Measurements from ENCODE around the gene PLA2G12A.

Gene PLA2G12A

DNA sequence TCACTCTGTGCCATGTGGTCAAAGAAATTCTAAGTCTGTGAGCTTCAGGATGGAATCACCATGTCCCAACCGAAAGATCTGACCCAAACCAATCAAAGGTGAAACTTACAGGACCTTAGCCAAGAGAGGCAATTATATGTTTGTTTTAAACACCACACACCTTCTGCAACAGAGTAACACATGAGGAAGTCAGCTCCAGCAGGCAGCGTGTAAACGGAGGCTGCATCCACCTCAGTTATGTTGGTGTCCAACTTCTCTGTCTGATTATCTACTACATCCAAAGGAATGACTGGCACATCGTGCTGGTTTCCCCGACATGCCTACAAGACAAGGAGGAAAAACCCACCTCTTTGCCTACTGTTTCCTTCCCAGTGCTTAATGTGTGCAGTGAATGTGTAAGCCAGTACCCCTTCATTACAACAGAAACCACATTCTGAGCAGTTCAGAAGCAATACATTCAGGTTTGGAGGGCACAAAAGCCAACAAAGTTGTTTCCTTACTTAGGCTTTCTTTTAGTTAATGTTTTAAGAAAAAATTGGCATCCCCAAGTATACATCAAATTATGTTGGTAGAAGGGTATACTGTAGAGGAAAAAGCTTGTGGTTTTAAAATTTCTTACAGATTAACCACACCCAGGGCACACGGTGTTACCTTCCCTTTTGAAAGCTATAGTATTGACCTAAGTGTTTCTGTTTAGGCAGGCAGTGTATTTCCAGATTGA is 39.0 kb downstream of the PLA2G12A start:
- peaks cover 4% of the 10 kb centered on the region; the same call in 1 of the 2 replicates for H4K20me1 ChIP-seq (ENCODE audit: insufficient read depth, low read length)
- 0 out of 2 replicates have a peak, but pooled peaks cover 3% of the 10 kb centered on the region for H3K79me2 ChIP-seq (ENCODE audit: insufficient read depth, low read length)
- ATAC-seq (ENCODE audit: insufficient read depth, low read depth) (peak; percentile 75), DNase-seq (no peak)
- H3K9me3 ChIP-seq (ENCODE audit: insufficient read depth, low read length, severe bottlenecking) = no peaks in the 10 kb centered on the region
- no peaks in the 10 kb centered on the region for H3K27me3 ChIP-seq (ENCODE audit: insufficient read depth, low read length, poor library complexity)
- H3K27ac ChIP-seq (ENCODE audit: low read length) = no peak overlapping the region
- no peaks in the 10 kb centered on the region for H3K4me1 ChIP-seq (ENCODE audit: insufficient read depth, low read length)
- no peak overlapping the region for H3K4me3 ChIP-seq (ENCODE audit: low read depth in 1 of 2, low read length in 2 of 2)
- TF ChIP-seq, protein P1, sequence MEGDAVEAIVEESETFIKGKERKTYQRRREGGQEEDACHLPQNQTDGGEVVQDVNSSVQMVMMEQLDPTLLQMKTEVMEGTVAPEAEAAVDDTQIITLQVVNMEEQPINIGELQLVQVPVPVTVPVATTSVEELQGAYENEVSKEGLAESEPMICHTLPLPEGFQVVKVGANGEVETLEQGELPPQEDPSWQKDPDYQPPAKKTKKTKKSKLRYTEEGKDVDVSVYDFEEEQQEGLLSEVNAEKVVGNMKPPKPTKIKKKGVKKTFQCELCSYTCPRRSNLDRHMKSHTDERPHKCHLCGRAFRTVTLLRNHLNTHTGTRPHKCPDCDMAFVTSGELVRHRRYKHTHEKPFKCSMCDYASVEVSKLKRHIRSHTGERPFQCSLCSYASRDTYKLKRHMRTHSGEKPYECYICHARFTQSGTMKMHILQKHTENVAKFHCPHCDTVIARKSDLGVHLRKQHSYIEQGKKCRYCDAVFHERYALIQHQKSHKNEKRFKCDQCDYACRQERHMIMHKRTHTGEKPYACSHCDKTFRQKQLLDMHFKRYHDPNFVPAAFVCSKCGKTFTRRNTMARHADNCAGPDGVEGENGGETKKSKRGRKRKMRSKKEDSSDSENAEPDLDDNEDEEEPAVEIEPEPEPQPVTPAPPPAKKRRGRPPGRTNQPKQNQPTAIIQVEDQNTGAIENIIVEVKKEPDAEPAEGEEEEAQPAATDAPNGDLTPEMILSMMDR (IDR thresholded peaks at IDR 0.05; ENCODE audit: borderline replicate concordance, extremely low read depth, low read length, poor library complexity, severe bottlenecking) = no peak
- TF ChIP-seq EZH2 (IDR thresholded peaks at IDR 0.05; ENCODE audit: borderline replicate concordance, low read depth, low read length, severe bottlenecking) = no peak
- no peak overlapping the region for H3K4me2 ChIP-seq (ENCODE audit: insufficient read depth, low read length)
- no peak overlapping the region for H3K9ac ChIP-seq (ENCODE audit: low read depth, low read length)
- no peak overlapping the region for H2AFZ ChIP-seq (ENCODE audit: low read depth, low read length)
- peaks cover 80% of the 10 kb centered on the region for H3K36me3 ChIP-seq (ENCODE audit: insufficient read depth, low read length)

DNA sequence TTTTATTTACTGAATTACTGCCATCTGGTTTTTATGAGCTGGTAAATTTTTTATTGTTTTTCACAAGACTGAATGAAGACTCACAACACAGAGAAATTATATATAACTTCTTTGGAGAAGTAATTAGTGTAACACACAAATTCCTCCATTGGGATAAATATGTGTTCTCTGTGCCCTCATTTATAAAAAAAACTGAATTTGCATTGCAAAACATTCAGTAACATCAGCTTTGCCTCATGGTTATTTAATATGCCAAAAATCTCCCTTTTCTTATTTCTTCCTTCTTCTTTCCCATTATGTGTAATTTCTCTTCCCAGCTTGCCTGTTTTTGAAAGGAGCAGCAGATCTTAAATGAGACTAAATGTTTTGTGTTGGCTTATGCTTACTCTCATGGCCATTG is 45.1 kb downstream of the PLA2G12A start:
- Histone ChIP-seq H3K4me2 (ENCODE audit: insufficient read depth, low read length) (no peak overlapping the region), H3K4me1 (ENCODE audit: insufficient read depth, low read length) (no peaks in the 10 kb centered on the region), H3K36me3 (ENCODE audit: insufficient read depth, low read length) (peaks cover 74% of the 10 kb centered on the region), H3K4me3 (ENCODE audit: low read depth in 1 of 2, low read length in 2 of 2) (no peak overlapping the region), H3K9ac (ENCODE audit: low read depth, low read length) (no peak overlapping the region), H3K27ac (ENCODE audit: low read length) (no peak overlapping the region), H2AFZ (ENCODE audit: low read depth, low read length) (no peak overlapping the region), H3K9me3 (ENCODE audit: insufficient read depth, low read length, severe bottlenecking) (no peaks in the 10 kb centered on the region), H3K27me3 (ENCODE audit: insufficient read depth, low read length, poor library complexity) (no peaks in the 10 kb centered on the region), H3K79me2 (ENCODE audit: insufficient read depth, low read length) (no peaks in the 10 kb centered on the region), H4K20me1 (ENCODE audit: insufficient read depth, low read length) (no peaks in the 10 kb centered on the region)
- DNase-seq (no peak), ATAC-seq (ENCODE audit: insufficient read depth, low read depth) (no peak)
- TF ChIP-seq EZH2 (IDR thresholded peaks at IDR 0.05; ENCODE audit: borderline replicate concordance, low read depth, low read length, severe bottlenecking) = no peak
- TF ChIP-seq, protein P1 (IDR thresholded peaks at IDR 0.05; ENCODE audit: borderline replicate concordance, extremely low read depth, low read length, poor library complexity, severe bottlenecking) = no peak

DNA sequence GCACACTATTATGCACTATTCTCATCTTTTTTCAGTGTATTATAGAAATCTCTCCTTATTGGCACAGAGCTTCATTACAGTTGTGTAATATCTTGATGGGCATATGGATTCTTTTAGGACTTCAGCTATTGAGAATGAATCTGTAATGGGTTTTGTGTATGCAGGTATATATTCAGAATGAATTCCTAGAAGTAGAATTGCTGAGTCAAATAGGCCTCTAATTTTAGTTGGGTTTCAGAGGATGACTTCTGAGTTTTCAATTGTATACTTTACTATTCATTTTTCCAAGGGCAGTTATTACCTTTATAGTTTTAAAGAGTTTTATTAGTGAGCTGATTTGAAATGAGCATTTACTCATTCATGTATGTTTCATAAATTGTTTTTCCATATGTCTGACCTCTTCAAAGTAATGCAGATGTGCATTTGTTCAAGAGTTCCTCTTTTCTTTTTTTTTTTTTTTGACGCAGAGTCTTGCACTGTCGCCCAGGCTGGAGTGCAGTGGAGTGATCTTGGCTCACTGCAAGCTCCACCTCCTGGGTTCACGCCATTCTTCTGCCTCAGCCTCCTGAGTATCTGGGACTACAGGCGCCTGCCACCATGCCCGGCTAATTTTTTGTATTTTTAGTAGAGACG is 46.1 kb downstream of the PLA2G12A start:
- H3K4me3 ChIP-seq (ENCODE audit: low read depth in 1 of 2, low read length in 2 of 2) = no peak overlapping the region
- no peak for ATAC-seq (ENCODE audit: insufficient read depth, low read depth)

More for the DNA sequence above, 46.1 kb downstream of the PLA2G12A start:
- TF ChIP-seq EZH2 (IDR thresholded peaks at IDR 0.05; ENCODE audit: borderline replicate concordance, low read depth, low read length, severe bottlenecking) = no peak
- TF ChIP-seq, protein P1 (IDR thresholded peaks at IDR 0.05; ENCODE audit: borderline replicate concordance, extremely low read depth, low read length, poor library complexity, severe bottlenecking) = no peak
- H3K79me2 ChIP-seq (ENCODE audit: insufficient read depth, low read length) = no peaks in the 10 kb centered on the region
- no peaks in the 10 kb centered on the region for H3K4me1 ChIP-seq (ENCODE audit: insufficient read depth, low read length)
- no peaks in the 10 kb centered on the region for H3K27me3 ChIP-seq (ENCODE audit: insufficient read depth, low read length, poor library complexity)
- H3K36me3 ChIP-seq (ENCODE audit: insufficient read depth, low read length) = peaks cover 67% of the 10 kb centered on the region
- no peaks in the 10 kb centered on the region for H3K9me3 ChIP-seq (ENCODE audit: insufficient read depth, low read length, severe bottlenecking)
- H3K27ac ChIP-seq (ENCODE audit: low read length) = no peak overlapping the region
- H3K4me2 ChIP-seq (ENCODE audit: insufficient read depth, low read length) = no peak overlapping the region
- H3K9ac ChIP-seq (ENCODE audit: low read depth, low read length) = no peak overlapping the region
- no peak for DNase-seq
- no peak overlapping the region for H2AFZ ChIP-seq (ENCODE audit: low read depth, low read length)
- H4K20me1 ChIP-seq (ENCODE audit: insufficient read depth, low read length) = no peaks in the 10 kb centered on the region
